ENCODE measurements around the gene PPAT.
"Not testable (repeated sequence)": the region's sequence is repeated elsewhere in the genome, so short reads cannot be mapped to it uniquely, and the experiment has no call there.

The PPAT gene

GRCh38 chr4:56435140-56435926 lies at the start of gene PPAT:
Gene PPAT (minus strand): TSS chr4:56435615. CDS start chr4:56435477, 138 bp downstream.
- DNase-seq, result peak; percentile 99

GRCh38 chr4:56480691-56481090 lies 45.3 kb upstream of the PPAT start:
- DNase-seq, result no peak

GRCh38 chr4:56477192-56477702 lies 41.8 kb upstream of the PPAT start:
- DNase-seq, result no peak

- DNase-seq, result no peak
Measured at GRCh38 chr4:56475917-56476316, 40.5 kb upstream of the PPAT start.

GRCh38 chr4:56469489-56470210 lies 34.2 kb upstream of the PPAT start:
- no peak for DNase-seq

GRCh38 chr4:56468097-56468422 lies 32.6 kb upstream of the PPAT start:
- DNase-seq, result peak; percentile 42

- peak; percentile 87 for DNase-seq
Measured at GRCh38 chr4:56467284-56468096, 32.1 kb upstream of the PPAT start, which contains the start of gene SRP72. Gene SRP72 (plus strand): TSS chr4:56467617. CDS start chr4:56467636, 19 bp downstream.

- DNase-seq, result no peak
Measured at GRCh38 chr4:56466910-56467283, 31.5 kb upstream of the PPAT start.

GRCh38 chr4:56466296-56466761 lies 30.9 kb upstream of the PPAT start:
- not testable (repeated sequence) for DNase-seq

- DNase-seq, result no peak
Measured at GRCh38 chr4:56465599-56466295, 30.3 kb upstream of the PPAT start.

GRCh38 chr4:56464581-56464980 lies 29.2 kb upstream of the PPAT start:
- no peak for DNase-seq

GRCh38 chr4:56463711-56464110 lies 28.3 kb upstream of the PPAT start:
- no peak for DNase-seq

GRCh38 chr4:56462157-56462556 lies 26.7 kb upstream of the PPAT start:
- no peak for DNase-seq

GRCh38 chr4:56460085-56460484 lies 24.7 kb upstream of the PPAT start:
- no peak for DNase-seq

GRCh38 chr4:56450342-56450741 lies 14.9 kb upstream of the PPAT start:
- no peak for DNase-seq

GRCh38 chr4:56449475-56449874 lies 14.1 kb upstream of the PPAT start:
- not testable (repeated sequence) for DNase-seq

- no peak for DNase-seq
Measured at GRCh38 chr4:56448301-56448700, 12.9 kb upstream of the PPAT start.

- DNase-seq, result no peak
Measured at GRCh38 chr4:56445699-56446098, 10.3 kb upstream of the PPAT start.

- no peak for DNase-seq
Measured at GRCh38 chr4:56444719-56445118, 9.3 kb upstream of the PPAT start.

GRCh38 chr4:56440983-56441382 lies 5.6 kb upstream of the PPAT start:
- no peak for DNase-seq

GRCh38 chr4:56438766-56439165 lies 3.4 kb upstream of the PPAT start:
- no peak for DNase-seq

GRCh38 chr4:56434599-56435139 lies 746 bp downstream of the PPAT start:
- peak; percentile 48 for DNase-seq

Data from activated CD4-positive, CD25-positive, alpha-beta regulatory T cell treated with anti-CD3 and anti-CD28 coated beads, Interleukin-2, amount 50 U/mL, for 72 hours (primary cell).